H1 (cell line): Measurements from ENCODE around the gene HMCN1. TPM values are rescaled to one million over a fixed set of nuclear protein-coding genes. Genes with fewer than 3 reads are reported as not detected.

ENCODE experiments used
- CTCF ChIA-PET: fragments of 300-600 bp; sonication (Branson Sonifier 250); formaldehyde crosslinking; loops from one replicate; lab custom pipeline; 2021; ENCODE audit not compliant: partially characterized antibody; lab: Charles Lee
- POLR2A ChIA-PET: fragments of 300-600 bp; sonication (Branson Sonifier 250); formaldehyde crosslinking; loops from one replicate; lab custom pipeline; 2021; ENCODE audit warnings: inconsistent platforms; ENCODE audit not compliant: partially characterized antibody; lab: Charles Lee
- DNase-seq, 2 experiments: peaks; one replicate each; pipeline versions ENCODE4 v3.0.0 to v3.0.0-alpha.2; 2010 to 2022; ENCODE audit warnings: low spot score in 2 of 2, low read depth in 1 of 2, mixed read lengths in 1 of 2
- FAIRE-seq: peaks from 2 replicates; lab custom pipeline; 2011; peaks lifted over from hg19 to GRCh38; lab: Jason Lieb, UNC
- H2AFZ ChIP-seq: 2 replicates; pipeline ENCODE4 v1.8.1; 2012; ENCODE audit warnings: low read length, inconsistent platforms
- H2AK5ac ChIP-seq: 2 replicates; pipeline ENCODE4 v1.6.1; 2013; ENCODE audit warnings: low read depth, low read length
- H2BK120ac ChIP-seq: replicated peaks from 2 replicates; pipeline ENCODE3; 2013; ENCODE audit warnings: low read depth, low read length, inconsistent platforms
- H2BK12ac ChIP-seq: 2 replicates; pipeline ENCODE4 v1.6.1; 2013; ENCODE audit warnings: low read depth, low read length
- H2BK15ac ChIP-seq: 2 replicates; pipeline ENCODE4 v1.6.1; 2013; ENCODE audit warnings: low read length
- H2BK20ac ChIP-seq: 2 replicates; pipeline ENCODE4 v1.6.1; 2013; ENCODE audit warnings: low read length
- H2BK5ac ChIP-seq: 2 replicates; pipeline ENCODE4 v1.6.1; 2013; ENCODE audit warnings: low read depth, low read length
- H3K14ac ChIP-seq: 2 replicates; pipeline ENCODE4 v1.6.1; 2013; ENCODE audit warnings: inconsistent platforms; ENCODE audit not compliant: insufficient read length
- H3K18ac ChIP-seq: 2 replicates; pipeline ENCODE4 v1.6.1; 2013; ENCODE audit warnings: low read length; ENCODE audit errors: extremely low read depth
- H3K23ac ChIP-seq: 2 replicates; pipeline ENCODE4 v1.6.1; 2013; ENCODE audit warnings: inconsistent platforms; ENCODE audit not compliant: insufficient read length
- H3K23me2 ChIP-seq: 2 replicates; pipeline ENCODE4 v1.6.1; 2013; ENCODE audit warnings: low read depth, low read length
- H3K27ac ChIP-seq: 2 replicates; pipeline ENCODE4 v1.6.1; 2011; ENCODE audit warnings: low read depth, low read length, inconsistent platforms
- H3K27me3 ChIP-seq, 4 experiments: replicated peaks in 1 of 4; 1 replicate in 1 of 4; 2 replicates in 3 of 4; pipeline versions ENCODE4 v1.6.1 to v1.8.1; 2011 to 2013; ENCODE audit warnings: low read length in 3 of 4, mild to moderate bottlenecking in 3 of 4, inconsistent platforms in 2 of 4, mixed read lengths in 2 of 4, moderate library complexity in 1 of 4; ENCODE audit not compliant: control insufficient read depth in 3 of 4, insufficient read depth in 3 of 4; ENCODE audit errors: extremely low read depth in 1 of 4
- H3K36me3 ChIP-seq, 4 experiments: 2 replicates each; pipeline versions ENCODE4 v1.6.1 to v1.8.1; 2011 to 2013; ENCODE audit warnings: mild to moderate bottlenecking in 4 of 4, low read length in 3 of 4, moderate library complexity in 2 of 4, control low read depth in 1 of 4, inconsistent platforms in 1 of 4; ENCODE audit not compliant: insufficient read depth in 4 of 4, control insufficient read depth in 2 of 4
- H3K4ac ChIP-seq: replicated peaks from 2 replicates; pipeline ENCODE3; 2013; ENCODE audit warnings: low read length, low read depth, mixed read lengths, inconsistent platforms; ENCODE audit not compliant: insufficient read length
- H3K4me1 ChIP-seq, 4 experiments: replicated peaks in 1 of 4; 1 replicate in 1 of 4; 2 replicates in 3 of 4; pipeline versions ENCODE4 v1.6.1 to v1.8.1; 2011 to 2013; ENCODE audit warnings: low read length in 3 of 4, inconsistent platforms in 2 of 4, mixed read lengths in 1 of 4; ENCODE audit not compliant: insufficient read depth in 4 of 4, control insufficient read depth in 3 of 4
- H3K4me2 ChIP-seq, 2 experiments: 2 replicates each; pipeline versions ENCODE4 v1.6.1 to v1.8.1; 2011 to 2013; ENCODE audit warnings: low read depth in 2 of 2, low read length in 2 of 2, control low read depth in 1 of 2, inconsistent platforms in 1 of 2, mild to moderate bottlenecking in 1 of 2; ENCODE audit not compliant: insufficient read depth in 1 of 2
- H3K4me3 ChIP-seq, 4 experiments: fragments of 200-600, 300-600 bp in 1 of 4; sonication (generic), shearing (Covaris generic), sonication (Bioruptor Twin) in 1 of 4; 2 replicates each; pipeline versions ENCODE4 v1.5.1 to v1.8.1; 2011 to 2016; ENCODE audit warnings: low read length in 4 of 4, low read depth in 3 of 4, control low read depth in 2 of 4, inconsistent platforms in 2 of 4, mild to moderate bottlenecking in 2 of 4, mixed read lengths in 1 of 4, moderate library complexity in 1 of 4; ENCODE audit not compliant: insufficient read depth in 2 of 4; ENCODE audit errors: extremely low read depth in 1 of 4
- H3K56ac ChIP-seq: replicated peaks from 2 replicates; pipeline ENCODE3; 2013; ENCODE audit warnings: low read depth, mild to moderate bottlenecking, mixed read lengths, low read length, inconsistent platforms; ENCODE audit not compliant: insufficient read length
- H3K79me1 ChIP-seq: 2 replicates; pipeline ENCODE4 v1.6.1; 2013; ENCODE audit warnings: low read depth, low read length, control low read depth
- H3K79me2 ChIP-seq, 2 experiments: 2 replicates each; pipeline versions ENCODE4 v1.6.1 to v1.8.1; 2012 to 2013; ENCODE audit warnings: low read length in 2 of 2, mild to moderate bottlenecking in 2 of 2, inconsistent platforms in 1 of 2; ENCODE audit not compliant: insufficient read depth in 2 of 2, control insufficient read depth in 1 of 2
- H3K9ac ChIP-seq, 4 experiments: replicated peaks in 1 of 4; 1 replicate in 1 of 4; 2 replicates in 3 of 4; pipeline versions ENCODE4 v1.6.1 to v1.8.1; 2011 to 2013; ENCODE audit warnings: low read depth in 3 of 4, low read length in 3 of 4, control low read depth in 2 of 4, mild to moderate bottlenecking in 2 of 4, moderate library complexity in 2 of 4, inconsistent platforms in 1 of 4; ENCODE audit errors: extremely low read depth in 1 of 4
- H3K9me3 ChIP-seq, 2 experiments: 2 replicates each; pipeline versions ENCODE4 v1.6.1 to v1.8.1; 2012 to 2013; ENCODE audit warnings: mild to moderate bottlenecking in 2 of 2, moderate library complexity in 2 of 2, control low read depth in 1 of 2, inconsistent platforms in 1 of 2, low read depth in 1 of 2, low read length in 1 of 2, mixed read lengths in 1 of 2; ENCODE audit not compliant: insufficient read depth in 2 of 2
- H4K20me1 ChIP-seq, 2 experiments: replicated peaks in 1 of 2; 2 replicates each; pipeline versions ENCODE3 to v1.8.1; 2011 to 2013; ENCODE audit warnings: inconsistent platforms in 2 of 2, low read length in 2 of 2, mild to moderate bottlenecking in 1 of 2; ENCODE audit not compliant: insufficient read depth in 2 of 2, control insufficient read depth in 1 of 2
- H4K5ac ChIP-seq: 2 replicates; pipeline ENCODE4 v1.6.1; 2013; ENCODE audit warnings: low read length, low read depth, mixed read lengths, inconsistent platforms; ENCODE audit not compliant: insufficient read length
- H4K8ac ChIP-seq: 2 replicates; pipeline ENCODE4 v1.8.0; 2013; ENCODE audit warnings: mild to moderate bottlenecking, moderate library complexity, low read length, inconsistent platforms; ENCODE audit not compliant: insufficient read depth; ENCODE audit errors: extremely low read depth
- H4K91ac ChIP-seq: replicated peaks from 2 replicates; pipeline ENCODE3; 2013; ENCODE audit warnings: low read length, mixed read lengths, inconsistent platforms; ENCODE audit not compliant: insufficient read length
- BCL11A ChIP-seq, 2 experiments: IDR thresholded peaks; one replicate each; pipeline ENCODE4 v1.6.1; 2011; ENCODE audit warnings: low read depth in 2 of 2, low read length in 2 of 2, mild to moderate bottlenecking in 2 of 2
- CBX5 ChIP-seq: fragments of 300-800, 300-1000 bp; sonication (generic); IDR thresholded peaks from 2 replicates; pipeline ENCODE4 v1.7.1; 2016; ENCODE audit warnings: antibody characterized with exemption, low read length, low read depth
- CHD1 ChIP-seq: IDR thresholded peaks from 2 replicates; pipeline ENCODE4 v1.6.1; 2012; ENCODE audit warnings: low read depth, low read length, improper control_type of control experiment
- EGR1 ChIP-seq: IDR thresholded peaks from 2 replicates; pipeline ENCODE4 v1.6.1; 2011; ENCODE audit warnings: low read depth, low read length, borderline replicate concordance
- EZH2 ChIP-seq: fragments of 200-600 bp; sonication (generic); IDR thresholded peaks from 2 replicates; pipeline ENCODE4 v1.7.1; 2012; ENCODE audit warnings: low read depth, mild to moderate bottlenecking, moderate library complexity, low read length, inconsistent platforms; ENCODE audit not compliant: severe bottlenecking
- HDAC2 ChIP-seq, 2 experiments: fragments of 300-600 bp in 1 of 2; sonication (generic) in 1 of 2; IDR thresholded peaks; 2 replicates each; pipeline ENCODE4 v1.6.1; 2011 to 2012; ENCODE audit warnings: low read depth in 2 of 2, low read length in 2 of 2, mild to moderate bottlenecking in 2 of 2, moderate library complexity in 2 of 2, borderline replicate concordance in 1 of 2, inconsistent platforms in 1 of 2
- RAD21 ChIP-seq, 2 experiments: IDR thresholded peaks in 1 of 2; conservative IDR thresholded peaks in 1 of 2; 2 replicates each; pipeline ENCODE4 v1.6.1; 2011; ENCODE audit warnings: low read depth in 2 of 2, low read length in 2 of 2, improper control_type of control experiment in 1 of 2, inconsistent platforms in 1 of 2, mild to moderate bottlenecking in 1 of 2, moderate library complexity in 1 of 2
- SIRT6 ChIP-seq: IDR thresholded peaks from one replicate; pipeline ENCODE4 v1.7.1; 2012; ENCODE audit warnings: low read length, inconsistent platforms
- TAF1 ChIP-seq: IDR thresholded peaks from 2 replicates; pipeline ENCODE4 v1.6.1; 2011; ENCODE audit warnings: mild to moderate bottlenecking, low read depth, low read length
- YY1 ChIP-seq: IDR thresholded peaks from 2 replicates; pipeline ENCODE4 v1.6.1; 2011; ENCODE audit warnings: low read depth, mild to moderate bottlenecking, low read length
- WGBS, 2 experiments: shearing (Covaris generic) in 1 of 2; methylation state at CpG; one replicate each; pipeline versions ENCODE4 v1.1.6 to v1.1.7; 2013 to 2015; ENCODE audit warnings: low lambda C conversion rate in 2 of 2, mixed read lengths in 2 of 2, inconsistent platforms in 1 of 2, low coverage in 1 of 2, missing lambda C conversion rate in 1 of 2; ENCODE audit not compliant: insufficient replicate concordance in 2 of 2, insufficient coverage in 1 of 2, insufficient read length in 1 of 2; ENCODE audit errors: extremely low coverage in 1 of 2, missing lambda C conversion rate in 1 of 2; 5-methylcytosine and 5-hydroxymethylcytosine counted together
- polyA plus RNA-seq, 7 experiments: library from polyadenylated mRNA; depleted of rRNA in 3 of 7; stranded (reverse) in 5 of 7; unstranded in 2 of 7; fragments of >200 nt in 5 of 7; fragments of 200-250 nt in 2 of 7; gene quantifications; 1 replicate in 5 of 7; 2 replicates in 1 of 7; 4 replicates in 1 of 7; pipeline versions ENCODE4 v1.2.1 to v1.2.3, GENCODE V29; 2011 to 2013; ENCODE audit warnings: missing spikeins in 2 of 7, mixed read lengths in 2 of 7
- total RNA-seq: library from RNA; stranded (reverse); fragmentation: NEBNext Ultra II Directional; extraction: Animal tissue kit (Norgen Biotek cat#: 25700); gene quantifications from 2 replicates; pipeline ENCODE4 v1.2.1, GENCODE V29; 2021

HMCN1 gene
- total and polyA plus RNA-seq, 2 of the 8 experiments (the other 6 are each of a cell fraction or from before 2014, with no cell fraction given), result 13.8 to 14.6 TPM

GRCh38 chr1:185699874-185700273, 34.3 kb upstream of the HMCN1 start:
- CTCF ChIA-PET, result no interaction called here
- no peak overlapping the region for H2BK120ac ChIP-seq
- 24% methylated on average over 4 of the region's 4 CpGs; no CpG with 5 or more reads in 1 of the 2 experiments for WGBS, 2 experiments
- TF ChIP-seq BCL11A (IDR thresholded peaks at IDR 0.05; ENCODE audit: low read depth in 2 of 2, low read length in 2 of 2) (no peak), EGR1 (no peak), CHD1 (no peak), HDAC2 (IDR thresholded peaks at IDR 0.05; ENCODE audit: borderline replicate concordance in 1 of 2, low read depth in 2 of 2, low read length in 2 of 2) (no peak), CBX5 (no peak), EZH2 (no peak), TAF1 (no peak), SIRT6 (no peak), RAD21 (IDR thresholded peaks at IDR 0.05 in 1 of 2, conservative IDR thresholded peaks at IDR 0.05 in 1 of 2; ENCODE audit: low read depth in 2 of 2, low read length in 2 of 2) (peak in 1 of 2 experiments; percentile 0; a peak in 1 of 4 replicates), YY1 (no peak)

More at GRCh38 chr1:185699874-185700273, 34.3 kb upstream of the HMCN1 start:
- Histone ChIP-seq H4K20me1 (no peaks in the 10 kb centered on the region), H3K79me2 (no peaks in the 10 kb centered on the region), H3K56ac (no peak overlapping the region), H2BK5ac (no peak overlapping the region), H2BK12ac (no peak overlapping the region), H3K27ac (no peak overlapping the region), H3K4me1 (peaks cover 0 to 7% (median 3%) of the 10 kb centered on the region in 4 experiments; a peak in 4 of 7 replicates), H4K5ac (no peak overlapping the region), H3K9me3 (no peaks in the 10 kb centered on the region), H3K23me2 (peaks cover 2% of the 10 kb centered on the region; the same call in 1 of the 2 replicates), H3K79me1 (no peaks in the 10 kb centered on the region), H3K14ac (no peak overlapping the region), H2AK5ac (no peak overlapping the region), H3K18ac (no peak overlapping the region), H3K23ac (no peak overlapping the region), H3K4me2 (peak overlapping the region in 1 of 2 experiments; percentile 3; a peak in 1 of 4 replicates), H4K91ac (no peak overlapping the region), H3K4ac (no peak overlapping the region), H3K36me3 (no peaks in the 10 kb centered on the region), H2BK15ac (no peak overlapping the region), H3K4me3 (0 out of 8 replicates have a peak overlapping the region, but pooled peaks of 1 of the 4 experiments have one; percentile 19), H3K27me3 (peaks cover 0 to 7% (median 3%) of the 10 kb centered on the region in 4 experiments; a peak in 4 of 7 replicates), H4K8ac (no peak overlapping the region), H2AFZ (no peak overlapping the region), H3K9ac (no peak overlapping the region), H2BK20ac (no peak overlapping the region)
- DNase-seq (peak in 1 of 2 experiments; percentile 13), FAIRE-seq (peak; percentile 57)
- POLR2A ChIA-PET, result no interaction called here
